ENCODE measurements around the gene ASB5. TPM values are rescaled to one million over a fixed set of nuclear protein-coding genes. Genes with fewer than 3 reads are reported as not detected.
A peak's percentile ranks its signal among the peaks of the same experiment; 100 is the strongest.

Gene ASB5, protein sequence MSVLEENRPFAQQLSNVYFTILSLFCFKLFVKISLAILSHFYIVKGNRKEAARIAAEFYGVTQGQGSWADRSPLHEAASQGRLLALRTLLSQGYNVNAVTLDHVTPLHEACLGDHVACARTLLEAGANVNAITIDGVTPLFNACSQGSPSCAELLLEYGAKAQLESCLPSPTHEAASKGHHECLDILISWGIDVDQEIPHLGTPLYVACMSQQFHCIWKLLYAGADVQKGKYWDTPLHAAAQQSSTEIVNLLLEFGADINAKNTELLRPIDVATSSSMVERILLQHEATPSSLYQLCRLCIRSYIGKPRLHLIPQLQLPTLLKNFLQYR
- total RNA-seq = under 1 TPM in 2 of 8 experiments, not detected in 6; 0.28 to 0.33 TPM

GRCh38 chr4:176268963-176269362 lies at the start of gene ASB5:
ASB5 (minus strand) TSS chr4:176269222; CDS start chr4:176269108, 114 bp downstream.
- no peaks in the 10 kb centered on the region for H3K4me1 ChIP-seq (replicated peaks in 1 of 2)
- ATAC-seq (replicated peaks in 6 of 8) = no peak
- 67 to 100% (median 94%) methylated on average over 1 to 10 of the region's 11 CpGs for WGBS, 10 experiments
- H3K27ac ChIP-seq = no peak within 1 kb of the TSS
- H3K4me3 ChIP-seq = no peak within 1 kb of the TSS
- in situ Hi-C loops (cut with MboI; ENCODE audit: low pct_unique_long_range_greater_than_20kb in 2 of 9, low sequenced_read_pairs in 9 of 9, unreplicated experiment in 9 of 9) = no loop called here

GRCh38 chr4:176313596-176314336 lies 44.7 kb upstream of the ASB5 start:
- H3K4me1 ChIP-seq (replicated peaks in 1 of 2) = peaks cover 0 to 1% of the 10 kb centered on the region in 2 donors
- H3K4me3 ChIP-seq = no peak overlapping the region
- in situ Hi-C loops (cut with MboI; ENCODE audit: low pct_unique_long_range_greater_than_20kb in 2 of 9, low sequenced_read_pairs in 9 of 9, unreplicated experiment in 9 of 9) = loop anchor here in 2 of 9 experiments (25.0 kb wide), 1 partner anchor 251 kb away; the partner anchor contains the start of gene WDR17 (in 2 of the 2)
- no peak for ATAC-seq (replicated peaks in 6 of 8)
- no peak overlapping the region for H3K27ac ChIP-seq
- WGBS, 10 experiments = 44 to 100% (median 72%) methylated on average over 1 to 7 of the region's 7 CpGs

DNA sequence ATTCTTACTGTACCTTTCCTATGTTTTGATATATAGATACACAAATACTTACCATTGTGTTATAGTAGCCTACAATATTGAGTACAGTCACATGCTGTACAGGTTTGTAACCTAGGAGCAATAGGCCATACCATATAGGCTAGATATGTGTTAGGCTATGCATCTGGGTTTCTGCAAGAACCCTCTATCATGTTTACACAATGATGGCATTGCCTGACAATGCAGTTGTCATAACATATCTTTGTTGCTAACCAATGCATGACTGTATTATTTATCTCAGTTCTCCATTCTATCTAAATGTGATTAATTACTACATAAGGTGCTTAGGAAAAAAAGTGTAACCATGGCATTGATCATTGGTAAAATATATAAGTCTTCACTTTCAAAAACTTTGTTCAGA lies 40.8 kb upstream of the ASB5 start:
- Histone ChIP-seq H3K27ac (no peak overlapping the region), H3K4me3 (no peak overlapping the region), H3K4me1 (replicated peaks in 1 of 2) (no peaks in the 10 kb centered on the region)
- in situ Hi-C loops (cut with MboI; ENCODE audit: low pct_unique_long_range_greater_than_20kb in 2 of 9, low sequenced_read_pairs in 9 of 9, unreplicated experiment in 9 of 9) = loop anchor here in 2 of 9 experiments (25.0 kb wide), 1 partner anchor 247 kb away; the partner anchor contains the start of gene WDR17 (in 2 of the 2)
- ATAC-seq (replicated peaks in 6 of 8) = no peak

- in situ Hi-C loops (cut with MboI; ENCODE audit: low pct_unique_long_range_greater_than_20kb in 2 of 9, low sequenced_read_pairs in 9 of 9, unreplicated experiment in 9 of 9) = loop anchor here in 2 of 9 experiments (25.0 kb wide), 1 partner anchor 247 kb away; the partner anchor contains the start of gene WDR17 (in 2 of the 2)
- Histone ChIP-seq H3K27ac (no peak overlapping the region), H3K4me3 (no peak overlapping the region), H3K4me1 (replicated peaks in 1 of 2) (no peaks in the 10 kb centered on the region)
- ATAC-seq (replicated peaks in 6 of 8) = no peak
- WGBS, 10 experiments = 50 to 100% (median 92%) methylated on average over 1 to 2 of the region's 2 CpGs; no CpG with 5 or more reads in 1 of the 10 experiments
These were observed 40.0 kb upstream of the ASB5 start for GRCh38 chr4:176309046-176309445.

DNA sequence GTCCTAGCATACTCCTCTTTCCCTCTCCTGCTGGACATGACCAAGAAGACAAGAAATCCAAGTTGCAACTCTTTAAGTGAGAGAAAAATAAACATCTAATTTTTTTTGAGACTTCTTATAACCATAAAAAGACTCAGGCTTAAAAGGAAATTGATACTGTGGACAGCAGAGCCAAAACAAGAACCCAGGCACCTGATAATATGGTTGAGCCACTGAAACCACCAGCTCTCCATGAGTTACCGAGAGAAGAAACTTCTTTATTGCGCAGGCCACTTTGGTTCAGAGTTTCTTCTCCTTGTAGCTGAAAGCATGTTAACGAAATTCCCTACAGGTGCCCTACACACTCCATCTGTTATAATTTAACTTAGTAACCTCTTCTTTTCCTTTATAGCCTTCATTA lies 39.4 kb upstream of the ASB5 start:
- no peak overlapping the region for H3K4me3 ChIP-seq
- ATAC-seq (replicated peaks in 6 of 8) = no peak
- in situ Hi-C loops (cut with MboI; ENCODE audit: low pct_unique_long_range_greater_than_20kb in 2 of 9, low sequenced_read_pairs in 9 of 9, unreplicated experiment in 9 of 9) = loop anchor here in 2 of 9 experiments (25.0 kb wide), 1 partner anchor 246 kb away; the partner anchor contains the start of gene WDR17 (in 2 of the 2)
- no peaks in the 10 kb centered on the region for H3K4me1 ChIP-seq (replicated peaks in 1 of 2)
- H3K27ac ChIP-seq = no peak overlapping the region
- WGBS, 10 experiments = 14 to 90% (median 80%) methylated on average over 1 to 3 of the region's 3 CpGs; no CpG with 5 or more reads in 4 of the 10 experiments

DNA sequence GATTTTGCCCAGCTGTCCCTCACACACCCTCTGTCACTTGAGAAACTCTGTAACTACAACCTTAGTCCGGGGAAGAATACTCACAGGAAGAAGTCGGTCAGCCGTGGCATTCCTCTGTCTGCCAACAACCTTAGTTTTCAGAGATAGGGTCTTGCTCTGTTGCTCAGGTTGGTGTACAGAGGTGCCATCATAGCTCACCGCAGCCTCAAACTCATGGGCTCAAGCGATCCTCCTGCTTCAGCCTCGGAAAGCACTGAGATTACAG lies 38.6 kb upstream of the ASB5 start:
- Histone ChIP-seq H3K4me1 (replicated peaks in 1 of 2) (no peaks in the 10 kb centered on the region), H3K27ac (no peak overlapping the region), H3K4me3 (no peak overlapping the region)
- 0 to 100% (median 72%) methylated on average over 1 to 4 of the region's 6 CpGs; no CpG with 5 or more reads in 4 of the 10 experiments for WGBS, 10 experiments
- no peak for ATAC-seq (replicated peaks in 6 of 8)
- in situ Hi-C loops (cut with MboI; ENCODE audit: low pct_unique_long_range_greater_than_20kb in 2 of 9, low sequenced_read_pairs in 9 of 9, unreplicated experiment in 9 of 9) = loop anchor here in 2 of 9 experiments (25.0 kb wide), 1 partner anchor 245 kb away; the partner anchor contains the start of gene WDR17 (in 2 of the 2)

- H3K27ac ChIP-seq = no peak overlapping the region
- 77 to 100% (median 85%) methylated on average over 3 to 6 of the region's 6 CpGs for WGBS, 10 experiments
- H3K4me1 ChIP-seq (replicated peaks in 1 of 2) = no peaks in the 10 kb centered on the region
- in situ Hi-C loops (cut with MboI; ENCODE audit: low pct_unique_long_range_greater_than_20kb in 2 of 9, low sequenced_read_pairs in 9 of 9, unreplicated experiment in 9 of 9) = loop anchor here in 2 of 9 experiments (25.0 kb wide), 1 partner anchor 245 kb away; the partner anchor contains the start of gene WDR17 (in 2 of the 2)
- no peak for ATAC-seq (replicated peaks in 6 of 8)
- no peak overlapping the region for H3K4me3 ChIP-seq
These were observed 38.0 kb upstream of the ASB5 start for GRCh38 chr4:176306837-176307665.

- H3K4me1 ChIP-seq (replicated peaks in 1 of 2) = no peaks in the 10 kb centered on the region
- in situ Hi-C loops (cut with MboI; ENCODE audit: low pct_unique_long_range_greater_than_20kb in 2 of 9, low sequenced_read_pairs in 9 of 9, unreplicated experiment in 9 of 9) = loop anchor here in 2 of 9 experiments (25.0 kb wide), 1 partner anchor 242 kb away; the partner anchor contains the start of gene WDR17 (in 2 of the 2)
- no peak for ATAC-seq (replicated peaks in 6 of 8)
- H3K4me3 ChIP-seq = no peak overlapping the region
- no peak overlapping the region for H3K27ac ChIP-seq
- WGBS, 10 experiments = 0 to 67% (median 24%) methylated on average over 1 of the region's 1 CpG; no CpG with 5 or more reads in 2 of the 10 experiments
These were observed 34.9 kb upstream of the ASB5 start for GRCh38 chr4:176303938-176304337.

GRCh38 chr4:176302283-176303275 lies 33.6 kb upstream of the ASB5 start:
- in situ Hi-C loops (cut with MboI; ENCODE audit: low pct_unique_long_range_greater_than_20kb in 2 of 9, low sequenced_read_pairs in 9 of 9, unreplicated experiment in 9 of 9) = loop anchor here in 2 of 9 experiments (25.0 kb wide), 1 partner anchor 240 kb away; the partner anchor contains the start of gene WDR17 (in 2 of the 2)
- 0 to 86% (median 63%) methylated on average over 1 to 2 of the region's 2 CpGs for WGBS, 10 experiments
- Histone ChIP-seq H3K4me3 (no peak overlapping the region), H3K4me1 (replicated peaks in 1 of 2) (no peaks in the 10 kb centered on the region), H3K27ac (no peak overlapping the region)
- ATAC-seq (replicated peaks in 6 of 8) = peak in 4 of 8 experiments; percentile 57 to 85 (median 76)

DNA sequence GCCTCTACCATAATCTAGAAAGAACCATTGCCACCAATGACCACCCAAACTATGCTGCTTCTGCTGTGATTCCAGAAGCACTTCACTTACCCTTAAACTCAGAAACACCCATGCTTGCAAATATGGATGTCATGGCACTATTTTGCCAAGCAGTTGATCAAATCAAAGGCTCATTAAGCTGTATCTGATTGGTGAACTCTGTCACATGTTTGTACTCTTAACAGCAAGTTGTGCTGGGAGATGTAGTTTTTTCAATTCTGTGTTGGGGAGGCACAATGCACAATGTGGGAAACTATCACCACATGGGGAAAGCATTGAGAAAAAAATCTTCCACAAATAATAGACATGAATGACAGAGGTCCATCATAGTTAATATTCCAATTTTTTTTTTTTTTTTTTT lies 31.5 kb upstream of the ASB5 start:
- ATAC-seq (replicated peaks in 6 of 8) = no peak
- no peak overlapping the region for H3K4me3 ChIP-seq
- H3K27ac ChIP-seq = no peak overlapping the region
- in situ Hi-C loops (cut with MboI; ENCODE audit: low pct_unique_long_range_greater_than_20kb in 2 of 9, low sequenced_read_pairs in 9 of 9, unreplicated experiment in 9 of 9) = loop anchor here in 2 of 9 experiments (25.0 kb wide), 1 partner anchor 238 kb away; the partner anchor contains the start of gene WDR17 (in 2 of the 2)
- H3K4me1 ChIP-seq (replicated peaks in 1 of 2) = no peaks in the 10 kb centered on the region

DNA sequence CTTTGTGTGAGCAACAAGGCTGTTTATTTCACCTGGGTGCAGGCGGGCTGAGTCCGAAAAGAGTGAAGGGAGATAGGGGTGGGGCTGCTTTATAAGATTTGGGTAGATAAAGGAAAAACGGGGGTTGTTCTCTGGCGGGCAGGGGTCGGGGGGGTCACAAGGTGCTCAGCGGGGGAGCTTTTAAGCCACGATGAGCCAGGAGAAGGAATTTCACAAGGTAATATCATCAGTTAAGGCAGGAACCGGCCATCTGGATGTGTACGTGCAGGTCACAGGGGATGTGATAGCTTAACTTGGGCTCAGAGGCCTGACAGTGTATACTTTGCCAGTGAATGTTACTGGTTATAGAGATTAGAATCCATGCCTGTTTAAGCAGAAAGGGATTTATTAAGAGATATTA lies 31.0 kb upstream of the ASB5 start:
- H3K27ac ChIP-seq = no peak overlapping the region
- H3K4me3 ChIP-seq = no peak overlapping the region
- H3K4me1 ChIP-seq (replicated peaks in 1 of 2) = no peaks in the 10 kb centered on the region
- 100% methylated on average over 1 to 2 of the region's 9 CpGs; no CpG with 5 or more reads in 7 of the 10 experiments for WGBS, 10 experiments
- in situ Hi-C loops (cut with MboI; ENCODE audit: low pct_unique_long_range_greater_than_20kb in 2 of 9, low sequenced_read_pairs in 9 of 9, unreplicated experiment in 9 of 9) = loop anchor here in 2 of 9 experiments (25.0 kb wide), 1 partner anchor 238 kb away; the partner anchor contains the start of gene WDR17 (in 2 of the 2)
- no peak for ATAC-seq (replicated peaks in 6 of 8)

Data from motor neuron (in vitro differentiated cells).